ENCODE measurements around the gene PRR14. TPM values are rescaled to one million over a fixed set of nuclear protein-coding genes. Genes with fewer than 3 reads are reported as not detected.

Gene PRR14
- total and polyA plus RNA-seq, 2 of the 8 experiments (the other 6 are each of a cell fraction or from before 2014, with no cell fraction given): 3.6 to 16.1 TPM

- Histone ChIP-seq H3K4ac (replicated peaks; ENCODE audit: insufficient read length, low read depth, low read length) (no peak overlapping the region), H3K23me2 (ENCODE audit: low read depth, low read length) (peaks cover 5% of the 10 kb centered on the region), H3K18ac (ENCODE audit: extremely low read depth, low read length) (no peak overlapping the region), H2BK12ac (ENCODE audit: low read depth, low read length) (no peak overlapping the region), H2BK120ac (replicated peaks; ENCODE audit: low read depth, low read length) (no peak overlapping the region), H2BK15ac (ENCODE audit: low read length) (no peak overlapping the region), H3K27me3 (replicated peaks in 1 of 4; ENCODE audit: control insufficient read depth in 3 of 4, extremely low read depth in 1 of 4, insufficient read depth in 3 of 4, low read length in 3 of 4) (peaks cover 44 to 69% (median 58%) of the 10 kb centered on the region in 4 experiments), H2AK5ac (ENCODE audit: low read depth, low read length) (no peak overlapping the region), H2AFZ (ENCODE audit: low read length) (no peak overlapping the region), H4K8ac (ENCODE audit: extremely low read depth, insufficient read depth, low read length) (no peak overlapping the region), H2BK20ac (ENCODE audit: low read length) (no peak overlapping the region), H3K79me1 (ENCODE audit: low read depth, low read length) (peaks cover 3% of the 10 kb centered on the region; the same call in 1 of the 2 replicates), H3K56ac (replicated peaks; ENCODE audit: insufficient read length, low read depth, low read length) (no peak overlapping the region), H3K4me3 (ENCODE audit: extremely low read depth in 1 of 4, insufficient read depth in 2 of 4, low read depth in 3 of 4, low read length in 4 of 4) (no peak overlapping the region), H4K91ac (replicated peaks; ENCODE audit: insufficient read length, low read length) (no peak overlapping the region), H3K27ac (ENCODE audit: low read depth, low read length) (no peak overlapping the region), H4K20me1 (replicated peaks in 1 of 2; ENCODE audit: control insufficient read depth in 1 of 2, insufficient read depth in 2 of 2, low read length in 2 of 2) (peaks cover 7 to 19% of the 10 kb centered on the region in 2 experiments), H3K9me3 (ENCODE audit: insufficient read depth in 2 of 2, low read depth in 1 of 2, low read length in 1 of 2) (no peaks in the 10 kb centered on the region), H3K14ac (ENCODE audit: insufficient read length) (no peak overlapping the region), H3K79me2 (ENCODE audit: control insufficient read depth in 1 of 2, insufficient read depth in 2 of 2, low read length in 2 of 2) (peaks cover 0 to 12% of the 10 kb centered on the region in 2 experiments; a peak in 2 of 4 replicates), H3K23ac (ENCODE audit: insufficient read length) (no peak overlapping the region), H4K5ac (ENCODE audit: insufficient read length, low read depth, low read length) (no peak overlapping the region), H3K36me3 (ENCODE audit: control insufficient read depth in 2 of 4, insufficient read depth in 4 of 4, low read length in 3 of 4) (peaks cover 0 to 2% (median 0%) of the 10 kb centered on the region in 4 experiments; a peak in 2 of 8 replicates), H3K9ac (replicated peaks in 1 of 4; ENCODE audit: extremely low read depth in 1 of 4, low read depth in 3 of 4, low read length in 3 of 4) (no peak overlapping the region), H2BK5ac (ENCODE audit: low read depth, low read length) (no peak overlapping the region), H3K4me2 (ENCODE audit: insufficient read depth in 1 of 2, low read depth in 2 of 2, low read length in 2 of 2) (no peak overlapping the region), H3K4me1 (replicated peaks in 1 of 4; ENCODE audit: control insufficient read depth in 3 of 4, insufficient read depth in 4 of 4, low read length in 3 of 4) (peaks cover 2 to 8% (median 5%) of the 10 kb centered on the region in 4 experiments)
- FAIRE-seq: no peak
- CTCF ChIA-PET (ENCODE audit: partially characterized antibody): interaction anchor here (1.0 to 6.6 kb wide), 16 partner anchors 9 to 603 kb away, joined by 3 to 48 read pairs (median 7); partner anchors contain the start of genes FBRS, PRR14 and TBX6
- POLR2A ChIA-PET (ENCODE audit: partially characterized antibody): interaction anchor here (0.6 to 2.7 kb wide), 6 partner anchors 35 to 205 kb away, joined by 3 to 14 read pairs (median 3); partner anchors contain the start of genes FBRS and PHKG2
- 84% methylated on average over 11 of the region's 11 CpGs; no CpG with 5 or more reads in 1 of the 2 experiments for WGBS, 2 experiments (ENCODE audit: extremely low coverage in 1 of 2, insufficient coverage in 1 of 2, insufficient read length in 1 of 2, insufficient replicate concordance in 2 of 2, low coverage in 1 of 2, low lambda C conversion rate in 2 of 2, missing lambda C conversion rate in 1 of 2)
- no peak for DNase-seq (ENCODE audit: low read depth in 1 of 2, low spot score in 2 of 2)
- TF ChIP-seq TAF1 (IDR thresholded peaks at IDR 0.05; ENCODE audit: low read depth, low read length): no peak
- no peak for TF ChIP-seq HDAC6 (IDR thresholded peaks at IDR 0.05; ENCODE audit: low read depth, low read length)
- no peak for TF ChIP-seq CHD1 (IDR thresholded peaks at IDR 0.05; ENCODE audit: low read depth, low read length)
- no peak for TF ChIP-seq HDAC2 (IDR thresholded peaks at IDR 0.05; ENCODE audit: borderline replicate concordance in 1 of 2, low read depth in 2 of 2, low read length in 2 of 2)
- no peak for TF ChIP-seq SIN3A (conservative IDR thresholded peaks at IDR 0.05 in 1 of 2, IDR thresholded peaks at IDR 0.05 in 1 of 2; ENCODE audit: low read depth in 1 of 2, low read length in 2 of 2)
- no peak for TF ChIP-seq TCF12 (IDR thresholded peaks at IDR 0.05; ENCODE audit: low read depth, low read length)
- no peak for TF ChIP-seq RNF2 (IDR thresholded peaks at IDR 0.05; ENCODE audit: borderline replicate concordance, low read depth, low read length, missing control alignments, poor library complexity, severe bottlenecking)
- TF ChIP-seq MAX (IDR thresholded peaks at IDR 0.05): no peak
- TF ChIP-seq CBX5 (IDR thresholded peaks at IDR 0.05; ENCODE audit: low read depth, low read length): no peak
These were observed 44.4 kb downstream of the PRR14 start for GRCh38 chr16:30694926-30695693.

Measured in H1 (cell line).